ENCODE data around the gene TTLL11.

The TTLL11 gene

GRCh38 chr9:121935739-121936138 lies 157.4 kb downstream of the TTLL11 start:
- no peak for DNase-seq (ENCODE audit: low read depth)

DNA sequence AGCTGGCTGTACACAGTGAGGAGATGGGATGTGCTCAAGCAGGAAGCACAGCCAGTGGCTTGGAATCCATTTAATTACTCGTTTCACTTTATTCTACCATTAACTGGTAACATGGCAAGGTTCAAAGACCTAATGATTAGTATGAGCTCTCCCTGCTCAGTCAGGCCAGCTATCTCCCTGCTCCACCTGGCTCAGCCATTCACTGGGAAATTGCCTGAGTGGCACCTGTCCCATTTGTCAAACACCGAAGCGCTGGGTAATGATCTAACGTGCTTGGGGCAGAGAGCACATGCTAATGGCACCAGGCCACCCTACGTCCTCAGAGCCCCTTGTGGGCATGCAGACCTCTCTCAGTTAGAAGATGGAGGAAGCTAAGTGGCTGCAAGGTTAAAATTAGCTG lies 162.2 kb downstream of the TTLL11 start:
- no peak for DNase-seq (ENCODE audit: low read depth)

DNA sequence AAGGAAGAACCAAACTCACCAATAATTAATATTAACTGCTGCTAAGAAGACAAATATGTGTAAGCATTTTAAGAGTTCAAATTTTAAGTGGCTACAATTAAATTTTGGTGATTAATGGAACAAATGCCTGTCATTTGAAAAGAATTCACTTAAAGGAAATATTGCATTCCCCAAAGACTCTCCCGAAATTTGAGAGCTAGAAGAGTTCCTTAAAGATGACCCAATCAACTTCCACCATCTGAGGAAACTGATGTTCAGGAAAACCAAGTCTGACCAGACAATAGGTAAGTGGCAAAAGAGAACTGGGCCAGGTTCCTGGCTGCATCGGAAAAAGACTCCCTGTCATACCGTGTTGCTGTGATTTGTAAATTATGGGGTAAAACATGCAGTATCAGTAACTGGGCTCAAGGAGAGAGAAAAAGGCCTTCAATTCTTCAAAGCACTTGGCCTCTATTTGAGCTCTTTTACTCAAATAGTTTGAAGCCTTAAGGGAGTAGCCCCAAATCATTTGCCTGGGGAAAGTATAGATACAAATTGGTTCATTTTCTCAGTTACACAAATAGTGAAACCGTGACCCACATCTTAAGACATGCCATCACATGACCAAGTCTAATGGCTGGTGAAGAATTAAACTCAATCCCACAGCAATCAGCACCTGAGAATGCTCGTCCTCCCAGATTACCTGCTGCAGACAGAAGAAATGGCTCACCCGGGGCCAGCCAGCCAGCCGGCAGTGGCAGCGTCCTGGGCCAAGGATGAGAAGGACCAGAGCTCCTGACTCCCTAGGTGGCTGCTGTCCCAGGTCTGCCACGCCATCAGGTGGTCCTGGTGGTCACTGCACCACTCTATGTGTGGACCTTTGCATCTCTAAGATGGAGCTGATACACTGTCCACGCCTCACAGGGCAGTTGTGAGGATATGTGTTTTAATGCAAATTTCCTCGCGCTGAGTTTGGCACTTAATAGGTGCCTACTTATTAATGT lies 162.9 kb downstream of the TTLL11 start:
- no peak for DNase-seq (ENCODE audit: low read depth)

GRCh38 chr9:121927636-121928035 lies 165.5 kb downstream of the TTLL11 start:
- no peak for DNase-seq (ENCODE audit: low read depth)

GRCh38 chr9:121927081-121927480 lies 166.0 kb downstream of the TTLL11 start:
- DNase-seq (ENCODE audit: low read depth) = no peak

- DNase-seq (ENCODE audit: low read depth) = no peak
Measured at GRCh38 chr9:121926351-121926801, 166.7 kb downstream of the TTLL11 start.

DNA sequence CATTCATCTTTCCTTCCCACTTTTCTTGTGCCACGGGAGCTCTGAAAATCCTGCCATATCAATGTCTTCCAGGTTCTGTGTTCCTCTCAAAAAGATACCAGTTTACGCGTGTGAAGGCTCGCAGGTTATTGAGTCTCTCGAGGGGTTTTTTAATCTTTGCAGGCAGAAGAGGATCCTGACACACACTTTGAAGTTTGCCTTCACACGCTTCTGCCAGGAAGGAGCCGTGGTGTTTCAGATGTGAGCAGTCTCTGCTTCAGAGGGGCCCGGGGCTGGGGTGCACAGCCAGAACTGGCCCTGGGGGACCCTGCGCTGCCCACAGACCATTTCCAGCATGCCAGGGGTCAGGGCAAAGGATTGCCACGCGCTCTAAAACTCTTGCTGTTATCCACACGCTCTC lies 167.2 kb downstream of the TTLL11 start:
- no peak for DNase-seq (ENCODE audit: low read depth)

DNA sequence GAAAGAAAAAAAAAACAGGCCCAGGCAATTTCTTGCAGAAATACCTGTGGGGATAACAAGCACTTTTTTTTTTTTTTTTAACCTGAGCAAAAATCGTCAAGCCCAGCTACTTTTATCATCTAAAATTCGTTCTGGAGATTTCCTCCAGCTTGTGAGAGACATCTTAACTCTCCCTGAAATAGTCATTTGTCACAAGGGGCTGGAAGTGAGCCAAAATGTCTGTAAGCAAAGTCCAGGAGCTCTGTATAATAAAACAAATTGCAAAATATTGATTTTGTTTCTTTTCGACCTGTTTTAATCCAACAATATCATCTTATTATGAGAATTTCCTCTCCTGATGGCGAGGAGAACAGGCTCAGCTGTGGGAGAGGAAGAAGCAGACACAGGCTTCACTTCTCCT lies 168.4 kb downstream of the TTLL11 start:
- DNase-seq (ENCODE audit: low read depth) = no peak

GRCh38 chr9:121921444-121921843 lies 171.7 kb downstream of the TTLL11 start:
- DNase-seq (ENCODE audit: low read depth) = no peak

DNA sequence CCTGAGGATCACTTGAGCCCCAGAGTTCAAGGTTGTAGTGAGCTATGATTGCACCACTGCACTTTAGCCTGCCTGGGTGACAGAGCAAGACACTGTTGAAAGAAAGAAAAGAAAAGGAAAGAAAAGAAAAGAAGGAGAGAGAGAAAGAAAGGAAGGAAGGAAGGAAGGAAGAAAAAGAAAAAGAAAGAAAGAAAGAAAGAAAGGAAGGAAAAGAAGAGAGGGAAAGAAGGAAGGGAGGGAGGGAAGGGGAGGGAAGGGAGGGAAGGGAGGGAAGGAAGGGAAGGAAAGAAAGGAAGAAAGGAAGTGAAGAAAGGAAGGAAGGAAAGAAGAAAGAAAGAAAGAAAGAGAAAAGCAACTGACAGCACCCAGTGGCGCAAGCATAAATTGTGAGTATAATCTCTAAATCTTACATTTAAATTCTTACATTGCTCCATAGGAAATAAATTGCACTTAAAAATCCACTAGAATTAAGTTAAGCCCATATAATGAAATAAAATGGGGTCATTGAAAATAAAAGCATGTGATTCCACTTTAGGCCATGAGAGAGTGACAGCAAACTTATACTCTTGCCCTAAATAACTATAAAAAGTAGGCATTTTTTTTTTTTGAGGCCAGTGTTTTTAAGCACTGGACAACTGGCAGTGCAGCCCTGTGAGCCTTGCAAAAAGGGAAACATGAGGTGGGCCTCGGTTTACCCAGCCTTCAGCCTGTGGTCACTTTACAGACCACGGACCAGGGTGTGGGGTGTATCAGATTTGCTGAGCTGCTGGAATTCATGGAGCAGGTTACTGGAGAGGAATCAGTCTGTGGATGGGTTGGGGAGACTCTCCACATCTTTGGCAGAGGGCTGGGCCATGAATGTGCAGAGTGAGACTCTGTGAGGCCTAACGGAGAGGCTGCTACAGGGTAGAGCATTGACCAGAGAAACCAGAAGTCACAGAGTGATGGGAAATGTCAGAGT lies 175.5 kb downstream of the TTLL11 start:
- no peak for DNase-seq (ENCODE audit: low read depth)

GRCh38 chr9:121915304-121915625 lies 177.8 kb downstream of the TTLL11 start:
- no peak for DNase-seq (ENCODE audit: low read depth)

- no peak for DNase-seq (ENCODE audit: low read depth)
Measured at GRCh38 chr9:121914604-121915303, 178.4 kb downstream of the TTLL11 start.

DNA sequence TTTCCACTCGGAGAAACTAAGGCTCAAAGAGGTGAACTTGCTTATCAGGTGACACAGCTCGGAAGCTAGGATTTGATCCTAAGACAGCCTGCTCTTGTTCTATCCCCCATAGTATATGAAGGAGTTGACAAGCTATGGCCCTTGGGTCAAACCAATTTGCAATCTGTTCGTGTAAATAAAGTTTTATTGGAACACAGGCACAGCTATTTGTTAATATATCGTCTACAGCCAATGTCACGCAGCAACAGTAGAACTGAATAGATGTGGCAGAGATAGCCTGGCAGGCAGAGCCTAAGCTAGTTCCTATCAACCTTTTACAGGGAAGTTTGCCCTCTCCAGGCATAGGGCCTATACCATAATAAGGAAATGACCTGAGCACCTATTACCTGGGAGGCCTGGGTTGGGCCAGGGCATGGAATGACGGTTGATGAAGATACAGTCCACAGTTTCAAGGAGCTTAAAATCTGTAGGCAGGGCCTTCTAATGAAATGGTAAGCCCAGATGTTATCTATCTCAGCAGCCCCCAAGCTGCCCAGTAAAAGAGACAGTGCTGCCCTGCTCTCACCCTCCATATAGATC lies 179.0 kb downstream of the TTLL11 start:
- no peak for DNase-seq (ENCODE audit: low read depth)

- no peak for DNase-seq (ENCODE audit: low read depth)
Measured at GRCh38 chr9:121912812-121913627, 180.1 kb downstream of the TTLL11 start.

GRCh38 chr9:121910491-121911040 lies 182.5 kb downstream of the TTLL11 start:
- DNase-seq (ENCODE audit: low read depth) = no peak

DNA sequence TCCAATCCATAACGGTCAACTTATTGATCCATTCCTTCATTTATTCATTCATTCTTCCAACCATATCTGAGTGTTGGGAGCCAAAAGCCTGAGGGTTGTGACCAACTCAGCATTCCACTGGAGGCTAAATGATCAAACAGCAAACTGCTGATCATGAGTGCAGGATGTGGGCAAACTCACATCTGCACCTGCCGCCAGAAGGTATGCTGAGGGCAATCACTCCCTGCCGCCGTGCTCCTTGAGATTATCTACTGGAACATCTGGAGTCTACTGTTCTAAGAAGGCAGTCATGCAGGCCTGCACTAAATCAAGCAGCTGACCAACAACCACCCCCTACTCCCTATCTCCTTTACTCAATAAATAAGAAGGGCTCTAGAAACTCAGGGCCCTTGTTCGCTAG lies 184.0 kb downstream of the TTLL11 start:
- DNase-seq (ENCODE audit: low read depth) = no peak

- no peak for DNase-seq (ENCODE audit: low read depth)
Measured at GRCh38 chr9:121906074-121906870, 186.8 kb downstream of the TTLL11 start.

GRCh38 chr9:121902461-121903135 lies 190.5 kb downstream of the TTLL11 start:
- no peak for DNase-seq (ENCODE audit: low read depth)

GRCh38 chr9:121901616-121902015 lies 191.5 kb downstream of the TTLL11 start:
- no peak for DNase-seq (ENCODE audit: low read depth)

Data from stimulated activated CD8-positive, alpha-beta memory T cell treated with anti-CD3 and anti-CD28 coated beads, Interleukin-12 subunit alpha, Interleukin-12 subunit beta, amount 100 ng/mL, for 4 hours (primary cell).